GM12878 (cell line): Measurements from ENCODE around the gene PPP1R13B. TPM values are rescaled to one million over a fixed set of nuclear protein-coding genes. Genes with fewer than 3 reads are reported as not detected.

Experiments
- ATAC-seq: fragments of 200-7000 bp; cut with Tn5 transposase; 3 replicates; pipeline ENCODE4 v1.9.1; 2020; ENCODE audit warnings: mild to moderate bottlenecking, moderate library complexity
- BruUV-seq: library from RNA; stranded (reverse); fragments of 400-500 nt; replicated peaks from 2 replicates; lab custom pipeline; 2021; lab: Mats Ljungman, UMichigan
- CTCF ChIA-PET: fragments of 300-600 bp; sonication (Branson Sonifier 250); formaldehyde crosslinking; extraction: SDS; loops from one replicate; lab custom pipeline; 2021; ENCODE audit warnings: inconsistent platforms; lab: Yijun Ruan, JAX
- POLR2A ChIA-PET: fragments of 350-600 bp; formaldehyde crosslinking; extraction: SDS; loops from one replicate; lab custom pipeline; 2021; ENCODE audit warnings: inconsistent platforms; lab: Charles Lee
- RAD21 ChIA-PET: fragments of 300-600 bp; sonication (Branson Sonifier 250); formaldehyde crosslinking; loops from one replicate; lab custom pipeline; 2023; ENCODE audit warnings: antibody characterized with exemption; ENCODE audit not compliant: unreplicated experiment; lab: Charles Lee
- SMC1A ChIA-PET: fragments of 300-600 bp; sonication (Branson Sonifier 250); formaldehyde crosslinking; loops from one replicate; lab custom pipeline; 2023; ENCODE audit not compliant: unreplicated experiment, uncharacterized antibody; lab: Charles Lee
- DNase-seq: peaks from one replicate; pipeline ENCODE4 v3.0.0-alpha.2; 2011; ENCODE audit warnings: low read depth, low spot score
- FAIRE-seq: peaks from 3 replicates; lab custom pipeline; 2011; peaks lifted over from hg19 to GRCh38; lab: Jason Lieb, UNC
- H2AFZ ChIP-seq: 2 replicates; pipeline ENCODE4 v1.6.0; 2011; ENCODE audit warnings: low read depth, low read length, control low read depth; ENCODE audit not compliant: control insufficient read depth
- H3K27ac ChIP-seq: 2 replicates; pipeline ENCODE4 v1.5.1; 2011; ENCODE audit warnings: control low read depth; ENCODE audit not compliant: control insufficient read depth, insufficient read depth
- H3K27me3 ChIP-seq, 2 experiments: replicated peaks in 1 of 2; 2 replicates each; pipeline versions ENCODE4 v1.6.0 to v1.6.1; 2011; ENCODE audit warnings: low read length in 1 of 2; ENCODE audit not compliant: control insufficient read depth in 2 of 2, insufficient read depth in 2 of 2
- H3K36me3 ChIP-seq, 2 experiments: 2 replicates each; pipeline ENCODE4 v1.5.1; 2011; ENCODE audit warnings: low read length in 1 of 2; ENCODE audit not compliant: control insufficient read depth in 2 of 2, insufficient read depth in 2 of 2
- H3K4me1 ChIP-seq: 2 replicates; pipeline ENCODE4 v1.6.1; 2011; ENCODE audit warnings: mild to moderate bottlenecking, low read length, moderate library complexity, mixed read lengths; ENCODE audit not compliant: control insufficient read depth, insufficient read depth
- H3K4me2 ChIP-seq: 2 replicates; pipeline ENCODE4 v1.6.0; 2011; ENCODE audit warnings: control low read depth; ENCODE audit not compliant: control insufficient read depth, insufficient read depth
- H3K4me3 ChIP-seq: fragments of 200-600 bp; sonication (generic); 2 replicates; pipeline ENCODE4 v1.5.1; 2016
- H3K79me2 ChIP-seq: 2 replicates; pipeline ENCODE4 v1.6.0; 2011; ENCODE audit warnings: low read length; ENCODE audit not compliant: control insufficient read depth, insufficient read depth
- H3K9ac ChIP-seq: 2 replicates; pipeline ENCODE4 v1.8.0; 2011; ENCODE audit warnings: low read length, control low read depth, mixed read lengths; ENCODE audit not compliant: control insufficient read depth, insufficient read depth
- H3K9me3 ChIP-seq: replicated peaks from 3 replicates; pipeline ENCODE4 v1.5.1; 2011; ENCODE audit warnings: mild to moderate bottlenecking, low read length; ENCODE audit not compliant: control insufficient read depth, insufficient read depth
- H4K20me1 ChIP-seq: 2 replicates; pipeline ENCODE4 v1.6.0; 2011; ENCODE audit not compliant: control insufficient read depth, insufficient read depth
- BCL11A ChIP-seq: IDR thresholded peaks from 2 replicates; pipeline ENCODE4 v1.6.1; 2011; ENCODE audit warnings: low read depth, low read length
- CHD2 ChIP-seq: IDR thresholded peaks from 2 replicates; pipeline ENCODE4 v1.6.1; 2011; ENCODE audit warnings: low read depth, low read length, improper control_type of control experiment, borderline replicate concordance
- CHD4 ChIP-seq: fragments of 200-600 bp; sonication (generic); IDR thresholded peaks from 2 replicates; pipeline ENCODE4 v1.6.1; 2016; ENCODE audit warnings: mild to moderate bottlenecking
- DPF2 ChIP-seq: fragments of 450-650 bp; IDR thresholded peaks from 2 replicates; pipeline ENCODE4 v1.6.1; 2017; ENCODE audit warnings: mild to moderate bottlenecking
- IKZF2 ChIP-seq, 2 experiments: fragments of 450-650 bp; IDR thresholded peaks; 2 replicates each; pipeline ENCODE4 v1.6.1; 2017; ENCODE audit warnings: mild to moderate bottlenecking in 2 of 2, moderate library complexity in 2 of 2
- IRF5 ChIP-seq: fragments of 450-650 bp; IDR thresholded peaks from 2 replicates; pipeline ENCODE4 v1.6.1; 2017; ENCODE audit warnings: borderline replicate concordance
- KAT2A ChIP-seq: conservative IDR thresholded peaks from 2 replicates; pipeline ENCODE4 v1.6.1; 2011; ENCODE audit warnings: low read depth, low read length; ENCODE audit not compliant: control insufficient read depth
- PML ChIP-seq: IDR thresholded peaks from 2 replicates; pipeline ENCODE4 v1.6.1; 2012; ENCODE audit warnings: low read length, inconsistent platforms
- RAD51 ChIP-seq: fragments of 450-650 bp; IDR thresholded peaks from 2 replicates; pipeline ENCODE4 v1.6.1; 2016; ENCODE audit warnings: moderate library complexity, mild to moderate bottlenecking, inconsistent platforms
- RELB ChIP-seq: fragments of 450-650 bp; IDR thresholded peaks from 2 replicates; pipeline ENCODE4 v1.6.1; 2017; ENCODE audit warnings: low read depth, mild to moderate bottlenecking, moderate library complexity
- SRF ChIP-seq, 2 experiments: IDR thresholded peaks; 2 replicates each; pipeline ENCODE4 v1.6.1; 2011; ENCODE audit warnings: low read depth in 2 of 2, low read length in 2 of 2, mild to moderate bottlenecking in 1 of 2, moderate library complexity in 1 of 2
- STAT3 ChIP-seq: IDR thresholded peaks from 2 replicates; pipeline ENCODE4 v1.6.1; 2011; ENCODE audit warnings: low read depth, low read length, improper control_type of control experiment
- TCF7 ChIP-seq: IDR thresholded peaks from 2 replicates; pipeline ENCODE4 v1.6.1; 2014; ENCODE audit warnings: antibody characterized with exemption, borderline replicate concordance
- ZBTB33 ChIP-seq: fragments of 450-650 bp; IDR thresholded peaks from 2 replicates; pipeline ENCODE4 v1.6.1; 2017; ENCODE audit warnings: mild to moderate bottlenecking
- ZNF217 ChIP-seq: fragments of 450-650 bp; IDR thresholded peaks from 2 replicates; pipeline ENCODE4 v1.6.1; 2017; ENCODE audit warnings: antibody characterized with exemption, mild to moderate bottlenecking
- WGBS: methylation state at CpG from one replicate; pipeline ENCODE4 v1.1.6; 2016; ENCODE audit warnings: low lambda C conversion rate; ENCODE audit not compliant: insufficient replicate concordance, insufficient coverage; ENCODE audit errors: missing lambda C conversion rate; 5-methylcytosine and 5-hydroxymethylcytosine counted together
- in situ Hi-C: fragments of 300-500 bp; cut with MboI; formaldehyde crosslinking; loops from 9 replicates; pipeline ENCODE4 v1.14.3; 2018; ENCODE audit warnings: mixed read lengths
- intact Hi-C: fragments of 100-400 bp; cut with micrococcal nuclease; formaldehyde crosslinking; loops from one replicate; pipeline ENCODE4 v1.14.2; 2022; ENCODE audit not compliant: unreplicated experiment
- polyA plus RNA-seq, 11 experiments: library from polyadenylated mRNA; depleted of rRNA in 4 of 11; unstranded in 6 of 11; stranded (reverse) in 5 of 11; fragments of >200 nt; fragmentation: Nextera tagmentation in 4 of 11; fragmentation: Illumina TruSeq in 1 of 11; extraction: Ambion mirVana in 4 of 11; extraction: Trizol in 1 of 11; gene quantifications; 1 replicate in 1 of 11; 2 replicates in 10 of 11; pipeline versions ENCODE4 v1.2.1 to v1.2.3, GENCODE V29; 2011 to 2016; ENCODE audit warnings: inconsistent platforms in 2 of 11, missing spikeins in 2 of 11, low read depth in 1 of 11
- total RNA-seq, 4 experiments: library from RNA; depleted of rRNA in 3 of 4; stranded (reverse); fragments of >200 nt in 3 of 4; fragmentation: Illumina TruSeq in 1 of 4; extraction: Trizol in 1 of 4; gene quantifications; 2 replicates each; pipeline versions ENCODE4 v1.2.1 to v1.2.3, GENCODE V29; 2013 to 2021

PPP1R13B gene
- total and polyA plus RNA-seq, 10 of the 15 experiments (the other 5 are each of a cell fraction or from before 2014, with no cell fraction given), result 0.16 to 8.1 (median 3.2) TPM

- no peak overlapping the region for H2AFZ ChIP-seq
- no peak for ATAC-seq
- ChIA-PET RAD21 (no interaction called here), CTCF (no interaction called here), POLR2A (no interaction called here), SMC1A (interaction anchor here (0.6 kb wide), 1 partner anchor 344 kb away, joined by 3 read pairs; no protein-coding TSS in a partner anchor)
- FAIRE-seq, result no peak
- no peak overlapping the region for H3K4me3 ChIP-seq
- DNase-seq, result no peak
- no peaks in the 10 kb centered on the region for H3K27me3 ChIP-seq
- 72% methylated on average over 8 of the region's 9 CpGs for WGBS
- in situ Hi-C loops, result no loop called here
- peaks cover 10% of the 10 kb centered on the region for H3K4me1 ChIP-seq
- H4K20me1 ChIP-seq, result no peaks in the 10 kb centered on the region
- H3K36me3 ChIP-seq, result no peaks in the 10 kb centered on the region
- no peaks in the 10 kb centered on the region for H3K79me2 ChIP-seq
- no peak overlapping the region for H3K27ac ChIP-seq
- no peaks in the 10 kb centered on the region for H3K9me3 ChIP-seq
- TF ChIP-seq ZBTB33 (no peak), BCL11A (no peak), CHD4 (no peak), KAT2A (no peak), IKZF2 (IDR thresholded peaks at IDR 0.05) (no peak), IRF5 (no peak), RAD51 (no peak), PML (no peak), TCF7 (no peak), DPF2 (no peak), RELB (no peak), STAT3 (no peak), SRF (IDR thresholded peaks at IDR 0.05; ENCODE audit: low read depth in 2 of 2, low read length in 2 of 2) (no peak), ZNF217 (no peak), CHD2 (no peak)
- TF ChIP-seq, all 136 proteins: peak for 0
- no peak overlapping the region for H3K9ac ChIP-seq
- H3K4me2 ChIP-seq, result no peak overlapping the region
- no TSS peak for BruUV-seq
- intact Hi-C loops, result no loop called here
Observed at GRCh38 chr14:103870144-103870876, 22.9 kb upstream of the PPP1R13B start.
